A549 (cell line): Measurements from ENCODE around the gene THEMIS2.

Experiments
- CHD2 ChIP-seq: fragments of 150-350 bp; IDR thresholded peaks from 2 replicates; pipeline ENCODE4 v1.6.1; 2014; ENCODE audit warnings: low read length; ENCODE audit not compliant: partially characterized antibody
- RFX5 ChIP-seq: fragments of 450-650 bp; IDR thresholded peaks from 2 replicates; pipeline ENCODE4 v1.7.1; 2014; ENCODE audit warnings: antibody characterized with exemption, mild to moderate bottlenecking, moderate library complexity

- no peak for TF ChIP-seq RFX5
- TF ChIP-seq CHD2 = no peak
Measured at GRCh38 chr1:27835501-27835900, 36.8 kb upstream of the THEMIS2 start.
